Trophoblast cell (in vitro differentiated cells and primary cell): Measurements from ENCODE around the gene RAP2B.

Experiments used
- DNase-seq, 2 donors: peaks; one replicate each; pipeline ENCODE4 v3.0.0-alpha.2; 2016
- H2AFZ ChIP-seq: 2 replicates; pipeline ENCODE4 v1.6.1; 2013; ENCODE audit warnings: low read length, moderate library complexity, mild to moderate bottlenecking; ENCODE audit not compliant: insufficient read depth, poor library complexity
- H2AK5ac ChIP-seq: 2 replicates; pipeline ENCODE4 v1.6.1; 2013; ENCODE audit warnings: mild to moderate bottlenecking, low read length
- H2BK120ac ChIP-seq: 2 replicates; pipeline ENCODE4 v1.6.1; 2013; ENCODE audit warnings: low read length, mild to moderate bottlenecking, moderate library complexity; ENCODE audit not compliant: insufficient read depth, poor library complexity
- H2BK12ac ChIP-seq: 2 replicates; pipeline ENCODE4 v1.6.1; 2013; ENCODE audit warnings: mild to moderate bottlenecking, low read length, moderate library complexity
- H2BK5ac ChIP-seq: 2 replicates; pipeline ENCODE4 v1.6.1; 2013; ENCODE audit warnings: low read length, low read depth, moderate library complexity, mild to moderate bottlenecking; ENCODE audit not compliant: poor library complexity
- H3K14ac ChIP-seq: 2 replicates; pipeline ENCODE4 v1.6.1; 2013; ENCODE audit warnings: mild to moderate bottlenecking, low read length
- H3K18ac ChIP-seq: 2 replicates; pipeline ENCODE4 v1.6.1; 2013; ENCODE audit warnings: mild to moderate bottlenecking, low read length
- H3K23ac ChIP-seq: 2 replicates; pipeline ENCODE4 v1.6.1; 2013; ENCODE audit warnings: low read length
- H3K27ac ChIP-seq: 2 replicates; pipeline ENCODE4 v1.5.1; 2013; ENCODE audit warnings: low read depth, mild to moderate bottlenecking, inconsistent platforms, low read length, moderate library complexity
- H3K27me3 ChIP-seq: 2 replicates; pipeline ENCODE4 v1.6.1; 2013; ENCODE audit warnings: inconsistent platforms, mild to moderate bottlenecking, low read length, moderate library complexity; ENCODE audit not compliant: insufficient read depth
- H3K36me3 ChIP-seq, 2 experiments: 1 replicate in 1 of 2; 2 replicates in 1 of 2; pipeline ENCODE4 v1.6.1; 2013; ENCODE audit warnings: low read length in 2 of 2, mild to moderate bottlenecking in 2 of 2, moderate library complexity in 1 of 2; ENCODE audit not compliant: insufficient read depth in 2 of 2, control insufficient read depth in 1 of 2
- H3K4ac ChIP-seq: 2 replicates; pipeline ENCODE4 v1.6.1; 2013; ENCODE audit warnings: low read depth, mild to moderate bottlenecking, low read length, moderate library complexity
- H3K4me1 ChIP-seq, 2 experiments: 1 replicate in 1 of 2; 2 replicates in 1 of 2; pipeline ENCODE4 v1.6.1; 2013; ENCODE audit warnings: low read length in 2 of 2, mild to moderate bottlenecking in 2 of 2, moderate library complexity in 1 of 2; ENCODE audit not compliant: insufficient read depth in 2 of 2, control insufficient read depth in 1 of 2
- H3K4me2 ChIP-seq: 2 replicates; pipeline ENCODE4 v1.6.1; 2013; ENCODE audit warnings: inconsistent platforms, mild to moderate bottlenecking, low read length, moderate library complexity
- H3K4me3 ChIP-seq: 2 replicates; pipeline ENCODE4 v1.5.1; 2013; ENCODE audit warnings: mild to moderate bottlenecking, low read depth, low read length, inconsistent platforms
- H3K79me1 ChIP-seq: one replicate; pipeline ENCODE4 v1.6.1; 2013; ENCODE audit warnings: low read length
- H3K79me2 ChIP-seq: 2 replicates; pipeline ENCODE4 v1.6.1; 2013; ENCODE audit warnings: low read length, mild to moderate bottlenecking; ENCODE audit not compliant: control insufficient read depth, insufficient read depth, poor library complexity
- H3K9ac ChIP-seq: 2 replicates; pipeline ENCODE4 v1.6.1; 2013; ENCODE audit warnings: mild to moderate bottlenecking, low read length
- H3K9me3 ChIP-seq: 2 replicates; pipeline ENCODE4 v1.6.1; 2013; ENCODE audit warnings: low read depth, mild to moderate bottlenecking, control low read depth, inconsistent platforms, low read length; ENCODE audit not compliant: insufficient read depth
- H4K12ac ChIP-seq: 2 replicates; pipeline ENCODE4 v1.6.1; 2013; ENCODE audit warnings: low read depth, mild to moderate bottlenecking, low read length, moderate library complexity
- H4K8ac ChIP-seq: 2 replicates; pipeline ENCODE4 v1.6.1; 2013; ENCODE audit warnings: low read depth, mild to moderate bottlenecking, low read length, moderate library complexity
- H4K91ac ChIP-seq: one replicate; pipeline ENCODE4 v1.6.1; 2013; ENCODE audit warnings: low read depth, mild to moderate bottlenecking, low read length, moderate library complexity
- WGBS: extraction: QIAGEN DNeasy Blood & Tissue Kit; methylation state at CpG from one replicate; pipeline ENCODE4 v1.1.7; 2013; ENCODE audit warnings: missing lambda C conversion rate; ENCODE audit not compliant: insufficient read length, insufficient coverage; ENCODE audit errors: extremely low coverage; 5-methylcytosine and 5-hydroxymethylcytosine counted together

The RAP2B gene

GRCh38 chr3:153215966-153216365 is 53.9 kb downstream of the RAP2B start:
- H3K23ac ChIP-seq: no peak overlapping the region
- H3K9me3 ChIP-seq: no peaks in the 10 kb centered on the region
- no peak overlapping the region for H3K4ac ChIP-seq
- no peaks in the 10 kb centered on the region for H3K79me2 ChIP-seq
- no peak overlapping the region for H2BK12ac ChIP-seq
- H3K4me1 ChIP-seq: no peaks in the 10 kb centered on the region
- H2BK120ac ChIP-seq: no peak overlapping the region
- no peak overlapping the region for H3K18ac ChIP-seq
- no peaks in the 10 kb centered on the region for H3K27me3 ChIP-seq
- H2BK5ac ChIP-seq: no peak overlapping the region
- DNase-seq: no peak
- H3K14ac ChIP-seq: no peak overlapping the region
- no peaks in the 10 kb centered on the region for H3K79me1 ChIP-seq
- H3K9ac ChIP-seq: no peak overlapping the region
- no peak overlapping the region for H4K8ac ChIP-seq
- no peak overlapping the region for H3K4me3 ChIP-seq
- no peaks in the 10 kb centered on the region for H3K36me3 ChIP-seq
- no peak overlapping the region for H3K27ac ChIP-seq
- no peak overlapping the region for H3K4me2 ChIP-seq
- H2AFZ ChIP-seq: no peak overlapping the region
- no CpG with 5 or more reads among the region's 5 CpGs for WGBS
- no peak overlapping the region for H4K91ac ChIP-seq
- H2AK5ac ChIP-seq: no peak overlapping the region
- no peak overlapping the region for H4K12ac ChIP-seq

GRCh38 chr3:153216928-153217327 is 54.9 kb downstream of the RAP2B start:
- Histone ChIP-seq H3K9ac (no peak overlapping the region), H2AFZ (no peak overlapping the region), H3K4me3 (no peak overlapping the region), H3K36me3 (no peaks in the 10 kb centered on the region), H4K8ac (no peak overlapping the region), H3K18ac (no peak overlapping the region), H2BK12ac (no peak overlapping the region), H3K79me2 (no peaks in the 10 kb centered on the region), H3K4ac (no peak overlapping the region), H3K4me1 (no peaks in the 10 kb centered on the region), H3K14ac (no peak overlapping the region), H4K12ac (no peak overlapping the region), H3K79me1 (no peaks in the 10 kb centered on the region), H3K4me2 (no peak overlapping the region), H2AK5ac (no peak overlapping the region), H3K9me3 (no peaks in the 10 kb centered on the region), H2BK5ac (no peak overlapping the region), H2BK120ac (no peak overlapping the region), H3K23ac (no peak overlapping the region), H4K91ac (no peak overlapping the region), H3K27ac (no peak overlapping the region), H3K27me3 (no peaks in the 10 kb centered on the region)
- WGBS: no CpG with 5 or more reads among the region's 2 CpGs
- DNase-seq: no peak

GRCh38 chr3:153219146-153219545 is 57.1 kb downstream of the RAP2B start:
- Histone ChIP-seq H3K4ac (no peak overlapping the region), H4K8ac (no peak overlapping the region), H2BK12ac (no peak overlapping the region), H3K4me3 (no peak overlapping the region), H3K23ac (no peak overlapping the region), H3K79me2 (no peaks in the 10 kb centered on the region), H3K79me1 (peaks cover 2% of the 10 kb centered on the region), H3K27ac (no peak overlapping the region), H2AFZ (no peak overlapping the region), H3K18ac (no peak overlapping the region), H3K9ac (no peak overlapping the region), H3K4me1 (peaks cover 2% of the 10 kb centered on the region in 2 experiments), H2BK5ac (no peak overlapping the region), H4K91ac (no peak overlapping the region), H4K12ac (no peak overlapping the region), H3K27me3 (no peaks in the 10 kb centered on the region), H3K14ac (no peak overlapping the region), H3K9me3 (no peaks in the 10 kb centered on the region), H2BK120ac (no peak overlapping the region), H3K4me2 (no peak overlapping the region), H3K36me3 (no peaks in the 10 kb centered on the region), H2AK5ac (no peak overlapping the region)
- no CpG with 5 or more reads among the region's 2 CpGs for WGBS
- no peak for DNase-seq
